NCI-H1694 (cell line): ENCODE data around the gene KIAA0319L.

ENCODE experiments used
- DNase-seq: peaks from one replicate; lab custom pipeline; 2025; lab: John Stamatoyannopoulos, UW

Gene KIAA0319L

DNA sequence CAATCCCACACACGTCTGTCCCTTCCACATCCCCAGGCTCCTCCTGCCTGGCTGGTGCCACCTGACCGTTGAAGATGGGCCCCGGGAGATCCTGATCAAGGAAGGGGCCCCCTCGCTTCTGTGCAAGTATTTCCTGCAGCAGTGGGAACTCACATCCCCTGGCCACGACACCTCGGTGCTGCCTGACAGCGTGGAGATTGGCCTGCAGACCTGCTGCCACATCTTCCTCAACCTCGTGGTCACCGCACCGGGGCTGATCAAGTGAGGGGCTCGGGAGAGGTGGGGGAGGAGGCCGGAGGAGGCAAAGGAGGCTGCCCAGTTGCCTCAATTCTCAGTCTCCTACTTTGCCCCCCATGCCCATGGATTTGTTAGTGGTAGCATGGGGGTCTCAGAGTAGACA, 6.0 kb upstream of the KIAA0319L start:
- DNase-seq = no peak

DNA sequence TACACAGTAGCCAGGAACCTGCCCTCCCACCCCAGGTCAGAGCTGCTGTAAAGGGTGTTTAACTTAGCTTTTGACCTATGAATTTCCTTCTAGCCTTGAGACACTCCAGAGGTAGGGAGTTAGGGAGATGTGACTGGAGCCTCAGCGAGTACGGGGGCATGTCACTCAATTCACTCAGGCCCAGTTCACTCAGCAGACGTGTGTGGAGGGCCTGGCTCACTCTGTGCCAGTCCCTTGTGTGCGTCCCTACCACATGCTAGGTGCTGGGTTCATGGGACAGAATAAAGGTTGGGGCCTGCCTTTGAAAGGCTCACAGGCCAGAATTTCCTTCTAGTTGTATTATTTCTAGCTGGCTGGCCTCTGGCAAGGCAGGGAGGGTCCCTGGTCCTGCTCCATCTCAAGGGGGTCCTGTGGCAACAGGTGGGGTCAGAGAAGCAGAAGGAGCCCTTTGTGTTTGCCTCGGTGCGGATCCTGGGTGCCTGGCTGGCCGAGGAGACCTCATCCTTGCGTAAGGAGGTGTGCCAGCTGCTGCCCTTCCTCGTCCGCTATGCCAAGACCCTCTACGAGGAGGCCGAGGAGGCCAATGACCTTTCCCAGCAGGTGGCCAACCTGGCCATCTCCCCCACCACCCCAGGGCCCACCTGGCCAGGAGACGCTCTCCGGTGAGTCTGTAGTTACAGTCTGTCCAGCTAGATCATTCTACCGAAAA, 4.9 kb upstream of the KIAA0319L start:
- no peak for DNase-seq

DNA sequence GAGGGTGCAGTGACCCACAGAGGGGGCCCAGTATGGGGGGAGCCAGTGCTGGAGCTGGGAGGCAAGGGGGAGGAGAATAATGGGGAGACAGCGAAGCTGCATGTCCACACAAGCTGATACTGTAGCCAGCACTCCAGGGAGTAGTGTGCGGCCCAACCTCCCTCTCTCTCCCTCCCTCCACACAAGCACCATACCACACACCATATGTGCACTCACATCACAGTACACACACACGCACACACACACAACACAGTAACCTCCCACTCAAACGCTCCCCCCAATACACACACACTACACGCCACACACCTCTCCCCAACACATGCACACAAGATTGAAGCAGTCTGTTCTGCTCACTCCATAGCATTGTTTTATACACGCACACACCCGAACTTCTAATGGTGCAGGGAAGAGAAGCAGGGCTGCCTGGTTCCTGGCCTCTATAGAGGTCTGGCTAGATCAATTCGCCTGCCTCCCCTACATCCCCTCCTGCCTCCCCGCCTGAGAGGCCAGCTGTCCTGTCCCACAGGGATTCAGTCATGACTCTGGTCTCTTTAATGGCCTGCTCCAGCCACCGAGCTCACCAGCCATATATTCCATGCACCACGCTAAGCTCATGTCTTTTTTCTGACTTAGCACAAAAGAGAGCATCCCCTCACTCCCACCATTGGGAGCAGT, 4.2 kb upstream of the KIAA0319L start:
- no peak for DNase-seq

DNA sequence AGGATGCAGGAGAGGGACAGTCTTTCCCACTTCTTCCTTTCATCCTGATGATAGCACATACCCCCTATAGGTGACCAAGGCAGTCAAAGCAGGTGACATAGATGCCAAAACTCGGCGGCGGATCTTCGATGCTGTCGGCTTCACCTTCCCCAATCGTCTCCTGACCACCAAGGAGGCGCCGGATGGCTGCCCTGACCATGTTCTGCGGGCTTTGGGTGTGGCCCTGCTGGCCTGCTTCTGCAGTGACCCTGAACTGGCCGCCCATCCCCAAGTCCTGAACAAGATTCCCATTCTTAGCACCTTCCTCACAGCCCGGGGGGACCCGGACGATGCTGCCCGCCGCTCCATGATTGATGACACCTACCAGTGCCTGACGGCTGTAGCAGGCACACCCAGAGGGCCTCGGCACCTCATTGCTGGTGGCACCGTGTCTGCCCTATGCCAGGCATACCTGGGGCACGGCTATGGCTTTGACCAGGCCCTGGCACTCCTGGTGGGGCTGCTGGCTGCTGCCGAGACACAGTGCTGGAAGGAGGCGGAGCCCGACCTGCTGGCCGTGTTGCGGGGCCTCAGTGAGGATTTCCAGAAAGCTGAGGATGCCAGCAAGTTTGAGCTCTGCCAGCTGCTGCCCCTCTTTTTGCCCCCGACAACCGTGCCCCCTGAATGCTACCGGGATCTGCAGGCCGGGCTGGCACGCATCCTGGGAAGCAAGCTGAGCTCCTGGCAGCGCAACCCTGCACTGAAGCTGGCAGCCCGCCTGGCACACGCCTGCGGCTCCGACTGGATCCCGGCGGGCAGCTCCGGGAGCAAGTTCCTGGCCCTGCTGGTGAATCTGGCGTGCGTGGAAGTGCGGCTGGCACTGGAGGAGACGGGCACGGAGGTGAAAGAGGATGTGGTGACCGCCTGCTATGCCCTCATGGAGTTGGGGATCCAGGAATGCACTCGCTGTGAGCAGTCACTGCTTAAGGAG, 3.3 kb upstream of the KIAA0319L start:
- peak; percentile 19 for DNase-seq

DNA sequence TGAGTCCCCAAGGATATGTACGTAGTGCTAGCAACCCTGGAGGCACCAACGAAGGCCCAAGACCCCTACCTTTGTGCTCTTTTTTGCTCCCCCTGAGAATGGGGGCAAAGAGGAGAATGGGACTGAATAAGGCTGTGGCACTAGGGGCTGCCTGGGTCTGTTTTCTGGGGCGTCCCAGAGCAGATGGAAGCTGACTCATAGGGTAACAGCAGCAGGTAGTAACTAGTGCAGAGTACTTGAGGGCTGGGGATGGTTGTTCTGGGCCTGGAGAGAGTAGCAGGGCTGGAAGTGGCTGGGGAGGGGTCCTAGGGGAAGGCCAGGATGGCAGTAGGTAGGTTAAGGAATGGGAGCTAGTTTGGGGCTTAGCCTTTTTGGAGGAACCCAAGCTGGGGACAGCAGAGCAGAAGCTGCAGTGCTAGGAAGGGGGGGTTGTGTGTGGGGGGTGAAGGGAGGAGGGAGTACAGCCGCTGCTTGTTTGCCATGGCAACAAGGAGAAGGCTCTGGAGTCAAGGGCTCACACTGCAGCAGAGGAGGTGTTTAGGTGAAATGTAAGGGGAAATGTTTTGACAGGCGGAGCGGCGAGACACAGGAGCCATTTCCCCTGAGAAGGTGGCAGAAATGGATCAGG, 2.2 kb upstream of the KIAA0319L start:
- no peak for DNase-seq

DNA sequence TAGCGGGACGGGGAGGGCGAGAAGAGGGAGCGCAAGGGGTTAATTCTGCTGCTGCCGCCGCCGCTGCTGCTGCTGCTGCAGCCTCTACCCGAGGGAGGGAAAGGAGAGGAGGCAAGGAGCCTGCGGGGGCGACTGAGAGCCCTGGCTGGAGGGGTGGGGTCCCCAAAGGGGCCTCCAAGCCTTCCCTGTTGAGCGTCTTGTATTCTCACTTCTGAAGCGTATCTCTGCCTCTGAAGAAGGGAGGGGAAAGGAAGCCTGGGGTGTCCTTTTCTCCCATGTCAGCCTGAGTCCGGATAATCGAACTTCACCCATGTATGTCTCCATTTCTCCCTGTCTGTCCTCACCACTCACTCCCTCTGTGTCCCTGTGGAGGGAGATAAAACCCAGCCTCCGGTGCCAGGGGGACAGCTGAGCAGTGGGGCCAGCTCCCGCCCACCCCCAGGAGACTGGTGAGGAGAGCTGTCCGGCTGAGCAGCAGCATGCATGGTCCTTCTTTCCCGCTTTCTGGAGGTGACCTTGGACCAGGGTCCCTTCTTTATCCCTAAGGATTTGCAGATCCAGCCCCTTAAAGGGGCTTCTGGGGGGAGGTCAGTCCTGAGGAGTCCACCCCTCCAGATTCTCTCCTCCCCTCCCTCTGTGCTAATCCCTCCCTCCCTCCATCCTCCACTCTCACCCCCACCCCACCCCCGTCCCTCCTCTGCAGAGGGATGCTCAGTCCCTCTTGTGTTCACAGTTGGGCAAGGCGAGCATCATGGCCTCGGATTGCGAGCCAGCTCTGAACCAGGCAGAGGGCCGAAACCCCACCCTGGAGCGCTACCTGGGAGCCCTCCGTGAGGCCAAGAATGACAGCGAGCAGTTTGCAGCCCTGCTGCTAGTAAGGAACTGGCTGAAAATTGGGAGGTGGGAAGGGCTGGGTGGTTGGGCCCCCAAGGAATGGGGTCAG, 1.4 kb upstream of the KIAA0319L start:
- DNase-seq = no peak

DNA sequence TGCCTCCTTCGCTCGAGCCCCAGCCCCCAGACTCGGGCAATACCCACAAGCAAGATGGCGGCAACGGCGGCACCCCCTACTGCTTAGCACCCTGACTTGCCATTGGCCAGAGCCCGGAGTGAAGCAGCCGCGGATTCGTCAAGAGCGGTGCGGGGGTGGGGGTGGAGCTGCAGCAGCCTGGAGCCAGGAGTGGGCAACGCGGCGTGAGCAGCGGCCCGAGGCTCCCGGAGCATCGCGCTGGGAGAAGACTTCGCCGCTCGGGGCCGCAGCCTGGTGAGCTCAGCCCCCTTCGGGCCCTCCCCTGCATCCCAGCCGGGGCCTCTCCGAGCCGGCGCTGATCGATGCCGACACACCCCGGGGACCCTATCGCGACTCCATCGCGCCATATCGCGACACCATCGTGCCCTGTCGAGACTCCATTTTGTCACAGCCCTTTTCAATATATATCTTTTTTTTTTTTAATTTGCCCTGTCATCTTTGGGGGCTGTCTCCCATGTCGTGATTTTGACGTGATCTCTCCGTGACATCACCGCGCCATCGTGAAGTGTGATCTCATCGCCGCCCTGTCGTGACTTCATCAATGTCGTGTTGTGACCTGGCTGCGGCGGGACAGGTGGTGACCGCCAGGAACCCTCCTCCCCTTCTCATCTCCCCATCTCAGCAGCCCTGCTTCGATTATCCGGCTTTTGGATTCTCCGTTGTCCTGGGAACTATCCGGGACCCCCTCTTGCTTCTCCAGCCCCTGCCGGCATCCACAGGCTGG, 589 bp upstream of the KIAA0319L start, which contains the start of gene NCDN:
Gene NCDN, plus strand, starts transcription at position 189 of the 763 bp plus-strand sequence. Its CDS starts 392 bp downstream, at position 581.
- DNase-seq = peak; percentile 79

DNA sequence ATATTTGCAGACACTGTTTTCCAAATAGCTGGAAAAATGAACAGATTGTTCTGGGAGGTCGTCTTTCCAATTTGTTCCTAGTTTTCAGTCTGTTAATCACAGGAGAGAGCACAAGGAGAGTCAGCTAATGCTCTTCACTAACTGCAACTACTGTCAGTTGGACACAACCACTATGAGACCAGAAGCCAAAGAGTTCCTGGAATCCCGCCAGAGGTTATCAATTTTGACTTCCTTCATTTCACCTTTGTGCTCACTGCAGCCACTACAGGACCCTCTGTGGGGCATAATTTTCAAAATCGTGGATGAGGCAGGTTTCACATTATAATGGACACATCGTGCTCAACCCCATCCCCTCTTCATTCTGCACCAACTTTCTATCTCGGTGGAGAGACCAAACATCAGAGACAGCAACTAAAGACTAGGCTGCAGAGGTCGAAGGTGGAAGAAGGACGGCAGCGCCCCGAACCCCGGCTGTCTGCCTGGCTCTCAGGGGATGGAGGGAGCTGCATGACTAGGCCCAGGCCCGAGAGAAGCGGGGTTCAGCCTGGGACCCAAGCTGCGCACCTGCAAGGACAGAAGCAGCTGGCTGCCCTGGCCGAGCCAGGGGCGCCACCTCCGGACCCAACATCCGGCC, 602 bp downstream of the KIAA0319L start:
- no peak for DNase-seq

DNA sequence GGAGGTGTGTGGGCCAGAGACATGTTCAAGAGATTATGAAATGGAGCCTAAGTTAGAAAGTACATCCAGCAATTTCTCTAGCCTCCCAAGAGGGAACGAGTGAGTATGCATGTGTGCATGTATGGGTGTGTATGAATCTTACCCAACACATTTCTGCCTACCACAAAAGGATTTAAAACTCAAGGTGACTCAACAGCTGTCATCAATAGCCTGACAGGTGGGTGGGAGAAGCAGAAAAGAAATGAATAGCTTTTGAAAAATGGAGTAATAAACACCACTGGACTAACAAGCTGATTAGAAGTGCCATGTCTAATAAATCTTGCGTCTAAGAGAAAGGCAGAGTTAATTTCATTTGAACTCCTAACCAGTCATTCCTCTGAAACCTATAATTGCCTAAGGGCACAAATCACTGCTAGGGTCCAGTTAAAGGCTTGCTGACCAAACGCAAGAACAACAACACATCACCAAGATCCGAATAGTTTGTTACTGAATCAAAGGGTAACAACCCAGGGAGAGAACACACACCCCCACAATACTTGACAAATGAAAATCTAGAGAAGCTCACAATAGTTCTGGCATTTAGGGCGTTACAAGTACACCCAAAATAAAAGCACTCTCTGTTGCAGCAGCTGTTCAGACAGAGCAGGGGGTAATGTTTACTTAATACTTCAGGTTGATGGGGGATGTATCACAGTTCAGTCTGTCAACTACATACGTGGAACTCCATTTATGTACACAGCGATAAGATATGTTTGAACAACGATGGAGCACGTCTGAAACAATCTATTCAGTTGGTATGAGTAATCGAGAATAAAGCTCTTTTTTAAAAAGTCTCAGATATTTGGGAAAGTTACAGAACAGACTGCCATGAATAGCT, 1.4 kb downstream of the KIAA0319L start:
- no peak for DNase-seq

DNA sequence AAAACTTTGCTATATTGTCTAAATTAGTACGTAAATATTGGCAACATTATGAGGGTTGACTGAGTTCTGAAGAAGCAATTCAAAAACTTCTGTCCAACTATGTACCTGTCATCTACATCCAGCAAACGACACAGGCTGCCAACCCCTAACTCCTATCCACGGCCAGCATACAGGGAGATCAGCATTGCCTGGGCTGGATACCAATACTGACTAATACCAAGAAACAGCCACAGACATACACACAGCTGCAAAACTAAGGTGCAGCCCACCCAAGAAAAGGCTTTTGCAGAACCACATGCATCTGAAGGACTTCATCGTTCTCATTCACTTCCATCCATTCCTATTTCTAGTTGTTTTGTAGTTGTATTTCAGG, 2.0 kb downstream of the KIAA0319L start:
- no peak for DNase-seq

DNA sequence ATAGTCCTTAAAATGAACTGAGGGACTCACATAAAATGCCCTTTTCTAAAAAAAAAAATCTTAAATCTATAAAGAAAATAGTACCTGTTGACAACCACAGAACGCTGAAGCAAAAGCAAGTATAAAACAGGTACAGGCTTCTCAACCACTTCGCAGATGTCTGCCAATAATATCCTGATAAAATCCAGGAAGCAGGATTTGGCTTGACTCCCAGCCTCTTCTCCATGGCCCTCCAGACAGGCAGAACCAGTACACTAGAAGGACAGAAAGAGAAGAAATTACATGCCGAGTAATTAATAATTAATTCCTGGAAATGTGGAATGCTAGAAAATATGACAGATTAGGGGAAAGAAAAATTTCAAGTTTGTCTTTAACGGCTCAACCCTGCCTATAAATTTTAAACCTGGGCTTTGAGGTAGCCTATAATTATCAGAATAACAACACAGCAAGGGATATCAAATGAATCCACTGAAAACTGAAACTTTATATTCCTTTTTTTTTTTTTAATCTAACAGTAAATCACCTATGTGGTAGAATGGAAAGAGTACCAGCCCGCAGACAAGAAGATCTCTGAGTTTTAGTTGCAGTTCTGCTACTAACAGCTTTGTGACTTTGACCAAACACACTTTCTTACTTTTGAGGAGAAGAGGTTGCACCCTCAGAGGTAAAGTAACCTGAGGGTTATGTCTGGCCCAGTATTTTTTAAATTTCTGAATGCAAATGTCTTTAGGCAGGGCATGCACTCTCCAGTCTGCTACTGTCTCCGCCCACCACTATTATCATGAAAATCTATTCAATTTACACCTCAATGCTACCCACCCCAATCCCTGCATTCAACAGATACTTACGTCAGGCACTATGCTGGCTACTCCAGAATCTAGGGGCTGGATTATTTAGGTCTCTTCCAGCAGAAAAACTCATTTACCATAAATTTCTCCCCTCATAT, 2.7 kb downstream of the KIAA0319L start:
- peak; percentile 21 for DNase-seq

DNA sequence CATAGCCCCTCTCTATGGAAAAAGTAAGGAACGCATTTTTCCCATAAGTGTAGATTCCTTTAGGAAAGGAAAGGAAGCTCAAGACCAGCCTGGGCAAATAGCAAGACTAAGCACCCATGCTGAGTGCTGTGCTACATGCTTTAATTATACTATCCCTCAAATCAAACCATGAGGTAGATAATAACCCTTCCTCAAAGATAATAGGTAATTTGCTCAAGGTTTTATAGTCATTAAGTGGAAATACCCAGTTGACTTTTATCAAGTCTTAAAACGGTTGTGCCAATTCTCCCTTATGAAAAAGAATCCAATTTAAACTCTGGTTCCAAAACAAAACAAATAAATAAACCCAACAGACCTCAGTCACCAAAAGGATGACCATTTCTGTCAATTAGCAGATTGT, 3.4 kb downstream of the KIAA0319L start:
- no peak for DNase-seq

DNA sequence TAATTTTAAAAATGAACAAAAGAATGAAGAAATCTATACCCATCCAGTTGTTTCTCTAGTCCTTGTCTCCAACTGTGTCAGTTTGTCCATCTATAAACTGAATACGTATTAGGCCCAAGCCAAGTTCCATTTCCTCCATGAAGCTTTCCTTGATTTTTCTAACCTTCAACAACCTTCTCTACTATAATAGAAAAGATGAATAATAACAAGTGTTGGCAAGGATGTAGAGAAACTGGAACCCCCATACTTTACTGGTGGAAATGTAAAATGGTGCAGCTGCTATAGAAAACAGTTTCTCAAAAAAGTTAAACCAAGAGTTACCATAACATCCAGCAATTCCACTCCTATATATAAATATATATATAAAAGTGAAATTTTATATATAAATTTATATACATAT, 10.6 kb downstream of the KIAA0319L start:
- no peak for DNase-seq

DNA sequence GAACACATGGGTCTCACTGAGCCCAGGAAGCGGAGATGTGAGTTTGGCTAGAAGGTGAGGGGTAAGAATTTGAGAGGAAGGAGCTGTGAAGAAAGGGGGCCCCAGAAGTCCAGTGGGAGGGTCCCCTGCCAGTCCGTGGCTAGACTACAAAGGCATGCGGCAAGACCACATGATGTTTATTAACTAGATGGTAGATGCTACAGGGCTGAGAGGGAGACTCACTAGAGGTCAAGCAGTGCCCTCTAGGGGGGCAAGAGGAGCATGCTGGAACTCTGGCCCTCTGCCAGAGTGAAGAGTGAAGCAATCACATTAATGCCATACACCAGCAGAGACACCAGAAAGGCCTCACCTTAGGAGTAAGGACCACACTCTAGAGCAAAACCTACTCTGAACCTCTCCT, 12.2 kb downstream of the KIAA0319L start:
- DNase-seq = no peak

DNA sequence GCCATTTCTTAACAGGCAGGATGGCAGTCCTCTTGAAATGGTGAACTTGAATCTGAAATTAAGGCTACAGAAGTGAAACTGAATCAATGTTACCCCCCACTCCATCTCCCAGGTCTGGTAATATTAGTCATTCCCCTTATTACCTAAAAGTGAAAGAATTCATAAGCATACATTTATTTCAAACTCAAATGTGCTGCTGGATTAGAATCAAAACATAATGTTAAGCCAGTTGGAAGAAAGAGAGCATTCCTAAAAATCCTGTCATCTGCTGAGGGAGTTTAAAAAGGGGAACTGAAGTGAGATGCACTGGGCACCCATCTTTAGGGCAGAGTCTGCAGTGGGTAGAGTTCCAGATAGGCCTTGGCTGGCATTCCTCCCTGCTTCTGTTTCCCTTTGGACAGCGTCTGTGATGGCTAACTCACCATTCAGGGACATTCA, 17.4 kb downstream of the KIAA0319L start:
- DNase-seq = no peak

DNA sequence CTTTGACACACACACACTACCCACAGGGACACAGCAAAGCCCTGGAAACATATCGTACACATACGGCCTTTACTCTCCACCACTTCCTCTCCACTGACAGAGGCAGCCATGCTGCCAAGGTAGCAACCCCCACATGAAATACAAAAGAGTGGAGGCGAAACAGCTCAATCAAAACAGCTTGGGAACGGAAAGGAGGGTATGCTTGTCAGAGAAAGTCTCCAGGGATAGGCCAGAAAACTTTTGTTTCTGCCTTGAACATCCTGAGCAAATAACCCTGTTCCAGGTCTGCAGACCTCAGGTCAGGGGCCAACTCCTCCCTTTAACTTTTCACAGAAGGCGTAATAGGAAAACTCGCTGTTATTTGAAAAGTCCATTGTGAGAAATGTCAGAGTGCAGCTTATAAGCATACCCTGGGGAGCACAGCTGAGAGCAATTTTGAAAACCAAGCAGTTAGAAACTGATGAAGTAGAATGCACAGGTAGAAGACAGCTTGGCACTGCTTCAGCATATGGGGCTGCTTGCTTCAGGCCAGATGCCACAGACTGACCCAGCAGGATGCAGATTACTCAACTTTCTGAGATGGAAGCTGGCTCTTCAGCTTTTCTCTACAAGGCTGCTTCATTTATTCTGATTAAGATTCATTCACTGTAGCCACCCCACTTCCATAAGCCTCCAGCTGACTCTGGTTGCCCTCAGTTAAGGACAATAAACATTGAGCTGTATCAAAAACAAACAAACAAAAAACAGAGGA, 18.0 kb downstream of the KIAA0319L start:
- DNase-seq = no peak

DNA sequence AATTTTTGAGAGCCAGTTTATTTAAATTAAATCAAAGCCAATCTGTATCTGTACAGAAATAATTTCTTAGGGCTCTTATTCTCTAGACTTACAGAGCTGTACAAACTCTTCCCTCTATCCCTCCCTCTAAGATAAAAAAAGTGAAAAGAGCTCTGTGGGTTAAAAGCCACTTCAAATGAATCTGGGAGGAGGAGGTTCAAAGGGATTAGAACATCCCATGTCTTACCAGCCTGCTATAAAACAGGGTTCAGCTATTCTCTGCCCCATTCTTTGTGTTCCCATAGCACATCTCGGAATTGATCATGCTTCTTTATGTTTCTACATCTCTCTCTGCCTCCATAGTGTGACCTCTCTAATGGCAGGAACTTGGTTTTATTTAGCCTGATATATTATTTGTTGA, 19.4 kb downstream of the KIAA0319L start:
- DNase-seq = no peak
